ENCODE data around the gene RFX2.

Gene RFX2

DNA sequence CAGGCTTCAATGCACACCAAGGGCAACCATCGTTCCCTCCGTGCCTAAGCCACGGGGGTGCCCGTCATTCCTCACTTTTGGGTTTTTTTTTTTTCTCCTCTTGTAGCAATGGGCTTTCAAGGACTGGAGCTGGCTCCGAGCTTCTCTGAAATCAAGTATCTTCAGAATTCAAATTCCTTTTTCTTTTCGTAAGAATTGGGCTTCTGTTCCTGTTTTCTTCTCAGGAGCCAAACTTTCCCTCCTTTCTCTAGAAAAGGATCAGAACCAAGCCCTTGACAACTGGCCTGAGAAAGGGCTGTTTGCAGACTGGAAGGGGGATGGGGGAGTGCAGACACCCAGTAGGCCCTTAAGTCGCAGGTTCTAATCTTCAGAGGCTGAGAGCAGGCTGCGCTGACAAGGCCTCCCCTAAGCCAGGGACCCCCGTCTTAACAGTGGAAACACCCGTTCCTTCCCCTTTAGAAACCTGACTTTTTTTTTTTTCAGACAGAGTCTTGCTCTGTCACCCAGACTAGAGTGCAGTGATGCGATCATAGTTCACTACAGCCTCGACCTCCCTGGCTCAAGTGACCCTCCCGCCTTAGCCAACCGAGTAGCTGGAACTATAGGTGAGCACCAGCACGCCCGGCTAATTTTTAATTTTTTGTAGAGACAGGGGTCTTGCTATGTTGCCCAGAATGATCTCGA, 51.6 kb downstream of the RFX2 start:
- H3K4me3 ChIP-seq (ENCODE audit: low read length), result no peak overlapping the region
- no peaks in the 10 kb centered on the region for H3K9me2 ChIP-seq (replicated peaks; ENCODE audit: control insufficient read depth, low read length)
- H3K27me3 ChIP-seq (ENCODE audit: control insufficient read depth, low read length), result peaks cover 3% of the 10 kb centered on the region; the same call in 1 of the 2 replicates
- no peaks in the 10 kb centered on the region for H4K20me1 ChIP-seq (ENCODE audit: control insufficient read depth, insufficient read depth, low read depth, low read length)
- H3K4me2 ChIP-seq (ENCODE audit: low read length), result no peak overlapping the region
- H3K4me1 ChIP-seq (ENCODE audit: control insufficient read depth, low read length), result no peaks in the 10 kb centered on the region
- no peaks in the 10 kb centered on the region for H3K36me3 ChIP-seq (ENCODE audit: control insufficient read depth, low read length)
- no peaks in the 10 kb centered on the region for H3K79me2 ChIP-seq (ENCODE audit: control insufficient read depth, low read length)
- H3F3A ChIP-seq (ENCODE audit: control insufficient read depth, insufficient read depth), result no peaks in the 10 kb centered on the region
- TF ChIP-seq, protein P1, sequence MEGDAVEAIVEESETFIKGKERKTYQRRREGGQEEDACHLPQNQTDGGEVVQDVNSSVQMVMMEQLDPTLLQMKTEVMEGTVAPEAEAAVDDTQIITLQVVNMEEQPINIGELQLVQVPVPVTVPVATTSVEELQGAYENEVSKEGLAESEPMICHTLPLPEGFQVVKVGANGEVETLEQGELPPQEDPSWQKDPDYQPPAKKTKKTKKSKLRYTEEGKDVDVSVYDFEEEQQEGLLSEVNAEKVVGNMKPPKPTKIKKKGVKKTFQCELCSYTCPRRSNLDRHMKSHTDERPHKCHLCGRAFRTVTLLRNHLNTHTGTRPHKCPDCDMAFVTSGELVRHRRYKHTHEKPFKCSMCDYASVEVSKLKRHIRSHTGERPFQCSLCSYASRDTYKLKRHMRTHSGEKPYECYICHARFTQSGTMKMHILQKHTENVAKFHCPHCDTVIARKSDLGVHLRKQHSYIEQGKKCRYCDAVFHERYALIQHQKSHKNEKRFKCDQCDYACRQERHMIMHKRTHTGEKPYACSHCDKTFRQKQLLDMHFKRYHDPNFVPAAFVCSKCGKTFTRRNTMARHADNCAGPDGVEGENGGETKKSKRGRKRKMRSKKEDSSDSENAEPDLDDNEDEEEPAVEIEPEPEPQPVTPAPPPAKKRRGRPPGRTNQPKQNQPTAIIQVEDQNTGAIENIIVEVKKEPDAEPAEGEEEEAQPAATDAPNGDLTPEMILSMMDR (IDR thresholded peaks at IDR 0.05; ENCODE audit: low read depth, low read length, poor library complexity, severe bottlenecking), result no peak
- TF ChIP-seq EZH2phosphoT487 (IDR thresholded peaks at IDR 0.05; ENCODE audit: borderline replicate concordance, low read length), result no peak
- no peak overlapping the region for H3K27ac ChIP-seq (ENCODE audit: low read depth, low read length)
- H3K9me3 ChIP-seq (ENCODE audit: control insufficient read depth, insufficient read depth, low read length), result no peaks in the 10 kb centered on the region

DNA sequence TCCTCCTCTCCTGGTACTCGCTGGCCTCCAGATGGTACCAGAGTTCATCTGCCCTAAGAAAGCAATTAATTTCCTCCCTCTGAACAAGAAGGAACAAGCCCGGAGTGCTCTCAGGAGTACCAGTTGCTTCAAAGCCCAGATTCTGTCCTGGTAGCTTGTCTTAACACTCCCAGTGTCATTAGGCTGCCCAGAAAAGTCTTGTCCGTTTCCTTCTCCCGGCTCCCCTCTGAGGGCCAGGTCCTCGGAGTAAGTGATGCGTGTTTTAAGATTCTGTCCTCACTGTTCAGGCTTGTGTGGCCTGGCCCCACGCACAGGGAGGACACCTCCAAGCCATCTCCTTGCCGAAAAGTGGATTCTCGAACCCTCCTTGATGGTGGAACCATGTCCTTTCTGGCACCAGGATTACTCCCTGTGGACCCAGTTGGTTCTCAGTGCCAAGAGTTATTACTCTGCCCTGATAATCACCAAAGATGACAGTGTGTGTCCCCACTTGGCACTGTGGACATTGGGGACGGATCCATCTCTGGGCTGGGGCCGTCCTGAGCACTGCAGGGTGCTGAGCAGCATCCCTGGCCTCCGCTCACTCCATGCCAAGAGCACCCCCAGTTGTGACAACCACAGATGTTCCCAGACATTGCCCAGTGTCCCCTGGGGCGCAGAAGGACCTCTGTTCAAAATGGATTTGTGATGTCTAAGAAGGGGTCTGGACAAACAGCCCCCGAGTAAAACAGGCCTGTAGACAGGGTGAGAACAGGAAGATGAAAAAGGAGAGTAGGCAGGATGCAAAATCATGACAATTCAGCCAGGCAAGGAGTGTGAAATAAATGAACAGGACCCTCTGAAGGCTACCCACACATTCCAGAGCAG, 52.4 kb downstream of the RFX2 start:
- H3K4me3 ChIP-seq (ENCODE audit: low read length), result no peak overlapping the region
- H3K36me3 ChIP-seq (ENCODE audit: control insufficient read depth, low read length), result no peaks in the 10 kb centered on the region
- no peaks in the 10 kb centered on the region for H3F3A ChIP-seq (ENCODE audit: control insufficient read depth, insufficient read depth)
- H3K27ac ChIP-seq (ENCODE audit: low read depth, low read length), result no peak overlapping the region
- H3K9me2 ChIP-seq (replicated peaks; ENCODE audit: control insufficient read depth, low read length), result no peaks in the 10 kb centered on the region
- H3K4me2 ChIP-seq (ENCODE audit: low read length), result no peak overlapping the region
- no peaks in the 10 kb centered on the region for H3K4me1 ChIP-seq (ENCODE audit: control insufficient read depth, low read length)
- TF ChIP-seq EZH2phosphoT487 (IDR thresholded peaks at IDR 0.05; ENCODE audit: borderline replicate concordance, low read length), result no peak
- TF ChIP-seq, protein P1 (IDR thresholded peaks at IDR 0.05; ENCODE audit: low read depth, low read length, poor library complexity, severe bottlenecking), result no peak
- no peaks in the 10 kb centered on the region for H3K9me3 ChIP-seq (ENCODE audit: control insufficient read depth, insufficient read depth, low read length)
- H3K79me2 ChIP-seq (ENCODE audit: control insufficient read depth, low read length), result no peaks in the 10 kb centered on the region
- H4K20me1 ChIP-seq (ENCODE audit: control insufficient read depth, insufficient read depth, low read depth, low read length), result no peaks in the 10 kb centered on the region
- H3K27me3 ChIP-seq (ENCODE audit: control insufficient read depth, low read length), result peaks cover 6% of the 10 kb centered on the region

DNA sequence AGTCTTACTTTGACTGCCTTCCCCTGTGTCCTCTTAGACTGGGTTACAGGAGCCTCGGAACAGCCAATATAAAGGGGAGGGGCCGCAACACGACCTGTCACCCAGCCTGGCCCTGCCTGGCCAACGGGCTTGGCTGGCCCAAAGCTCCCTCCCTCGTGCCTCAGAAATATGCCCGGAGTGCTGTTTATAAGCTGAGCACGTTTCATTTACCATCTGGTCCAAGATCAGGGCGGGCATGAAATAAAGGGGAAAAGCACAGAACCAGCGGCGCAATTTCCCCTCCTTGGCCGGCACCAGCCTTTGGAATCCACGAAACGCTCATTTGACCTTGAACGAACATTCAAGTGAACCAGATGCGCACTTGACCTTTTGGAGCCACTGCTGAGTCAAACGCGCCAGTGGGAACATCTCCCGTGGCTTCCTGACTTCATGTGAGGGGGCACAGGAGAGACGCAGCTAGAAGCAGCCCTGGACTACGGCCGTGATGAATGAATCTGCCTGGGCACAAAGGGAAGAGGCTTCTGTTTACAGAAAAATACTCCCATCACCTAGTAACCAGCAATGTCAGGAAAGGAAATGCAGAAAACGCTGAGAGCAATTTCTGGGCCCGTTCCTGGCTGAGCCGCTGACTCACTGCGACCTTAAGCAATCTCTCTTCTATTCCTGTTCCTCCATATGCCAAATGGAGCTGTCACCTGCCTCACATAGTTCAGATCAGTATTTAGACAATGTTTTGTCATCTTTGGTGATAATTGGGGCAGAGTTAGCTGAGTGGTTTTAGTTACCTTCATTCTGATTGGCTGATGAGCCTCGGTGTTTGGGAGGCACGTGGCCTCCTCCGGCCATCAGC, 53.3 kb downstream of the RFX2 start:
- no peaks in the 10 kb centered on the region for H3K9me3 ChIP-seq (ENCODE audit: control insufficient read depth, insufficient read depth, low read length)
- no peaks in the 10 kb centered on the region for H3K36me3 ChIP-seq (ENCODE audit: control insufficient read depth, low read length)
- H3K4me3 ChIP-seq (ENCODE audit: low read length), result no peak overlapping the region
- TF ChIP-seq, protein P1 (IDR thresholded peaks at IDR 0.05; ENCODE audit: low read depth, low read length, poor library complexity, severe bottlenecking), result no peak
- no peak for TF ChIP-seq EZH2phosphoT487 (IDR thresholded peaks at IDR 0.05; ENCODE audit: borderline replicate concordance, low read length)
- H3K79me2 ChIP-seq (ENCODE audit: control insufficient read depth, low read length), result no peaks in the 10 kb centered on the region
- H3K9me2 ChIP-seq (replicated peaks; ENCODE audit: control insufficient read depth, low read length), result no peaks in the 10 kb centered on the region
- H3K4me1 ChIP-seq (ENCODE audit: control insufficient read depth, low read length), result no peaks in the 10 kb centered on the region
- no peaks in the 10 kb centered on the region for H4K20me1 ChIP-seq (ENCODE audit: control insufficient read depth, insufficient read depth, low read depth, low read length)
- H3K27ac ChIP-seq (ENCODE audit: low read depth, low read length), result no peak overlapping the region
- H3K4me2 ChIP-seq (ENCODE audit: low read length), result no peak overlapping the region
- no peaks in the 10 kb centered on the region for H3F3A ChIP-seq (ENCODE audit: control insufficient read depth, insufficient read depth)
- peaks cover 6% of the 10 kb centered on the region for H3K27me3 ChIP-seq (ENCODE audit: control insufficient read depth, low read length)

Measured in DOHH2 (cell line).